PC-3 (cell line): Measurements from ENCODE around the gene SLC25A52.

Experiments used
- EZH2 ChIP-seq: fragments of 300-600 bp; sonication (generic); IDR thresholded peaks from one replicate; pipeline ENCODE4 v1.6.1; 2017; ENCODE audit warnings: antibody characterized with exemption, mild to moderate bottlenecking, low read length; ENCODE audit not compliant: unreplicated experiment
- TF ChIP-seq, protein P1 (sequence below): fragments of 300-600 bp; sonication (generic); conservative IDR thresholded peaks from 2 replicates; pipeline ENCODE4 v1.5.1; 2017; ENCODE audit warnings: antibody characterized with exemption, low read depth, mild to moderate bottlenecking, low read length

DNA sequence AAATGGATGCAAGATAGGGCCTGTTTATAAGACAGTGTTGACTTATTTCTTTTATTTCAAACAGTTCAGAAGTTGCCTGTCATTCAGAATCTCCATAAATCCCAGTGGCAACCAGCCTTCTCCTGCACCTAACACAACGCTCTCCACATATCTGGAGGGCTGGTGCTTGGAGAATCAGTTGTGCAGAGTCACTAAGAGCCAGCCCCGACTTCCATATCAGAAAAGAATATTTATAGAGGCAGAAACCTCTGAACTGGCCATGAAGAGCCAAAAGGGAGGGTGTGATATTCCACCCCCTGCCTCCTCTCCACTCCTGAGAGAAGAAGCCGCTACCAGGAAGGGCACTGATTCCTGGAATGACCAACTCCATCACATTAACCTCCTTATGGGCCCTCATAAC, 42.3 kb downstream of the SLC25A52 start:
- TF ChIP-seq, protein P1, sequence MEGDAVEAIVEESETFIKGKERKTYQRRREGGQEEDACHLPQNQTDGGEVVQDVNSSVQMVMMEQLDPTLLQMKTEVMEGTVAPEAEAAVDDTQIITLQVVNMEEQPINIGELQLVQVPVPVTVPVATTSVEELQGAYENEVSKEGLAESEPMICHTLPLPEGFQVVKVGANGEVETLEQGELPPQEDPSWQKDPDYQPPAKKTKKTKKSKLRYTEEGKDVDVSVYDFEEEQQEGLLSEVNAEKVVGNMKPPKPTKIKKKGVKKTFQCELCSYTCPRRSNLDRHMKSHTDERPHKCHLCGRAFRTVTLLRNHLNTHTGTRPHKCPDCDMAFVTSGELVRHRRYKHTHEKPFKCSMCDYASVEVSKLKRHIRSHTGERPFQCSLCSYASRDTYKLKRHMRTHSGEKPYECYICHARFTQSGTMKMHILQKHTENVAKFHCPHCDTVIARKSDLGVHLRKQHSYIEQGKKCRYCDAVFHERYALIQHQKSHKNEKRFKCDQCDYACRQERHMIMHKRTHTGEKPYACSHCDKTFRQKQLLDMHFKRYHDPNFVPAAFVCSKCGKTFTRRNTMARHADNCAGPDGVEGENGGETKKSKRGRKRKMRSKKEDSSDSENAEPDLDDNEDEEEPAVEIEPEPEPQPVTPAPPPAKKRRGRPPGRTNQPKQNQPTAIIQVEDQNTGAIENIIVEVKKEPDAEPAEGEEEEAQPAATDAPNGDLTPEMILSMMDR = no peak
- TF ChIP-seq EZH2 = no peak
